OCI-LY3 (cell line): ENCODE results near the gene SETBP1.

Source experiments
- CTCF ChIP-seq: fragments of 200-600, 300-600 bp; sonication (generic); IDR thresholded peaks from 2 replicates; pipeline ENCODE4 v1.5.1; 2014; ENCODE audit warnings: antibody characterized with exemption, low read length, low read depth
- EZH2phosphoT487 ChIP-seq: fragments of 200-600 bp; shearing (Covaris generic); IDR thresholded peaks from 2 replicates; pipeline ENCODE4 v1.6.1; 2018; ENCODE audit warnings: antibody characterized with exemption, mixed run types, low read depth

GRCh38 chr18:45116116-45116515 lies 435.4 kb downstream of the SETBP1 start:
- TF ChIP-seq CTCF, result no peak
- no peak for TF ChIP-seq EZH2phosphoT487
